Left ventricle myocardium superior (tissue), 1 donor: Measurements from ENCODE around the gene PMP22. TPM values are rescaled to one million over a fixed set of nuclear protein-coding genes. Genes with fewer than 3 reads are reported as not detected.

ENCODE experiments used
- microRNA-seq: library from miRNA; unstranded; fragments of <30 nt; microRNA quantifications from one replicate; pipeline ENCODE4 v1.2.0, GENCODE V29; 2020; ENCODE audit warnings: borderline number of aligned reads
- total RNA-seq: library from RNA; stranded (reverse); fragmentation: NEBNext Ultra II Directional; extraction: Animal tissue kit (Norgen Biotek cat#: 25700); gene quantifications from one replicate; pipeline ENCODE4 v1.2.1, GENCODE V29; 2021
- donor health status: DM: no; HTN: yes; CAD: no; lungs with severe emphysema.

The PMP22 gene
- total RNA-seq, 1 donor from 2014 or later = 179 TPM

Small RNA genes within 50 kb of the gene (microRNA-seq; reads per million reads assigned to microRNA genes)
- not detected for gene MIR4731

Other genes starting within 250 kb of the PMP22 start
- 0.40 TPM for gene TEKT3, start 76.3 kb upstream of the PMP22 start, total RNA-seq
- 1.4 TPM for gene CDRT4, start 202.3 kb upstream of the PMP22 start, total RNA-seq